Dermis microvascular lymphatic vessel endothelial cell (primary cell): ENCODE data around the gene SUPT20HL2. TPM values are rescaled to one million over a fixed set of nuclear protein-coding genes. Genes with fewer than 3 reads are reported as not detected.
"Not testable (repeated sequence)": the region's sequence is repeated elsewhere in the genome, so short reads cannot be mapped to it uniquely, and the experiment has no call there.

Experiments
- DNase-seq, 2 donors: peaks; one replicate each; pipeline versions ENCODE4 v3.0.0 to v3.0.0-alpha.2; 2010; ENCODE audit warnings: low read depth in 2 of 2
- total RNA-seq: library from RNA; depleted of rRNA; stranded (reverse); fragments of >200 nt; gene quantifications from 2 replicates; pipeline ENCODE4 v1.2.1, GENCODE V29; 2014

Gene SUPT20HL2
- total RNA-seq = not detected in 2 replicates

DNA sequence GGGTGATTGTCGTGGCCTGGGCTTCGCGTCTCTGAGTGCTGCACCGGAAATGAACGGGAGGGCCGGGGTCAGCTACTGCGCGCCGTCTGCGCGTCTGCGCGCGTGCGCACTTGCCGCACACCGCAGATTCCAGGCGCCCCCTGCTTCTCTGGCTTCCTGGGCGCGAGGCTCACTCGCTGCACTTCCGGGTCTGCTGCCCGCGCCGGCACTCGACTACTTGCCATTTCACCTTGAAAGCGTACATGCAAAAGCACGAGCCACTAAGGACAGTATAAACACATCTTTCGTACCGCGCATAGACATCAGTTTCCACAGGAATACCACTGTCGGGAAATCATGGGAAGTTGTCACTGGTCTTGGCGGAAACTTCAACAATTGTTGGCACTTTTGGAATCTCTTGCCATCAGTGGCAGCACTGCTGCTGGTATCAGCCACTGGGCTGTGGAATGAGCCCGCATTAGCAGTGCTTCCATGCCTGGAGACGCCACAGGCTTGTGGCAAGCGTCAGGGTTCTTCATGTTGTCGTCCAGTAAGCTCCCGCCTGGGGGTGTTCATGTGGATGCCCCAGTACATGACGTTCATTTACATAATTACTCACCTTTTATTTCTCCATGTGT, at the start of gene SUPT20HL2:
Gene SUPT20HL2 (minus strand): TSS at position 51 of the 617 bp plus-strand sequence. CDS start 754 bp downstream, outside the sequence.
- DNase-seq = no peak

- DNase-seq = not testable (repeated sequence)
Observed at GRCh38 chrX:24362089-24362745, 48.3 kb upstream of the SUPT20HL2 start.

- no peak for DNase-seq
Observed at GRCh38 chrX:24360272-24360671, 46.4 kb upstream of the SUPT20HL2 start, which contains the start of gene SUPT20HL1. TSS of gene SUPT20HL1 (plus strand) at chrX:24360639. CDS start at chrX:24362761, 2,122 bp downstream.

DNA sequence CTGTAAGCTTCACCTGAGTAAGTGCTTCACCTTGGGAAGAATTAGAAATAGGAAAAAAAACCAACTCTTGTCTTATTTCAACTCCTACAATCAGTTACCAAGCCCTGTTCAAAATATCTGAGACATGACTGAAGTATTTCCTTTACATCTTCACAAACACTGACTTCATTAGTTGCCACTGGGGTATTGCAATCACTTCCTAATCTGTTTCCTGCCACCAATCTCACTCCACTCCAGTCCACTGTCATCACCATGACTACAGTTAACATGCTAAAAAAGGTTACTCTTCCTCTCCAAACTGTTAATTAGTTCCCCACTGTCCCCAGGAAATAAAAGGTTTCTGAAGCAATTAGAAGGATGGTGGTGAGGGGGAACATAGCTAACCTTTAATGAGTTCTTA, 43.2 kb upstream of the SUPT20HL2 start:
- DNase-seq = peak in 1 of 2 donors; percentile 62

DNA sequence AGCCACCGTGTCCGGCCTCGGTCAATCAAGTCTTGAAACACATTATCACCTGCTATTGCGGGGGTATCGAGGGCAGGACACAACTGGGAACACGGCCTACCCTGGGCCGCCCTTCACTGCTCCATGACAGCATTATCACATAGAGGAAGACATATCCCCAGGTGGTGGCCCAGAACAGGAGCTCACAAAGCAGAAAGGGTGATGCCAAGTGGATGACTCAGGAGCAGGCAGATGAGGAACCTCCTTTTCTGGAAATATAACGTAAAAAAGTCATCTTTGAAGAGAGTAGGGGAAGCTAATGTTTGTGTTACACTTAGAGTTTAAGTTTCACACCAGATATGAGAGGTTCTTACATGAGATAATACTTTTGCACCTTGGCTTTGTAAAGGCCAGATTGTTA, 41.2 kb upstream of the SUPT20HL2 start:
- peak in 1 of 2 donors; percentile 0 for DNase-seq

GRCh38 chrX:24350217-24350616, 36.3 kb upstream of the SUPT20HL2 start:
- DNase-seq = no peak

GRCh38 chrX:24347881-24348280, 34.0 kb upstream of the SUPT20HL2 start:
- DNase-seq = no peak

DNA sequence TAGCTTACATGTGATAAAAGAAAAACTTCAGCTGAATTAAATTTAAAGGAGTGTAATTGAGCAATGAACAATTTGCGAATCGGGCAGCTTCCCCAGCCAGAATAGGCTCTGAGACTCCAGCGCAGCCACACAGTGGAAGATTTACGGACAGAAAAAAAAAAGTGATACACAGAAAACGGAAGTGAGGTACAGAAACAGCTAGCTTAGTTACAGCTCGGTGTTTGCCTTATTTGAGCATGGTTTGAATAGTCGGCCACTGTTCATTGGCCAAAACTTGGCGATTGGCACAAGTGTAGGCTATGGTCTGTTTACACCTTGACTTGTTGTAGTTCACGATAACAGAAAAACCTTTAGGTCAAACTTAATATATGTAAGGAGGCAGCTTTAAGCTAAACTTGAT, 29.9 kb upstream of the SUPT20HL2 start:
- DNase-seq = no peak

DNA sequence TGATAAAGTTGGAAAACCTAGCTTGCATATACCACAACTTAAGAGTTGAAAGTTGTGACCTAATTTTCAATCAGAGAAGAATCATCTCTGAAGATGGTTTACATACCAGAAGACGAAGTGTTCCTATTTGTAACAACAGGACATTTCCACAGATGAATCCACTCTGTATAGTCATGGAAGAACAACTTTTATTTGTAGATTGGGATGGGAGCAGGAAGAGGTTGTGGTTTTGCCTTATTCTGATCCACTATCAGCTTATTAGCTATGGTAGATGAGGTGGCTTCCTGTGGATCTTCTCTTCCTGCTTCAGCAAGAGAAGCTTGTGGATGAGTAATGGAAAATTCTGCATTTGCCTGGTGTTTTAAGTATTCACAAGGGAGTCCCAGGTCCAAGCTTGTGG, 27.9 kb upstream of the SUPT20HL2 start:
- DNase-seq = peak in 1 of 2 donors; percentile 47

DNA sequence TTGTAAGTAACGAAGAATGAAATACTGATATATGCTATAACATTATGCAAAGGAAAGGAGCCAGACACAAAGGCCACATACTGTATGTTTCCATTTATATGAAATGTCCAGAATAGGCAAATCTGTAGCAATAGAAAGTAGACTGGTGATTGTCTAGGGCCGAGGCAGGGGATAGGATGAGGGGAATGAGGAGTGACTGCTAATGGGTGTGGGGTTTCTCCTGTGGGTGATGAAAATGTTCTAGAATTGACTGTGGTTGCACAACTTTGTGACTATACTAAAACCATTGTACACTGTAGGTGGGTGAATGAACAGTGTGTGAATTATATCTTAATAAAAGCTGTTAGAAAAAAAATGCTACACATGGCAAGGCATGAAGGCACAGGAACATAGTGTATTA, 26.6 kb upstream of the SUPT20HL2 start:
- DNase-seq = no peak

DNA sequence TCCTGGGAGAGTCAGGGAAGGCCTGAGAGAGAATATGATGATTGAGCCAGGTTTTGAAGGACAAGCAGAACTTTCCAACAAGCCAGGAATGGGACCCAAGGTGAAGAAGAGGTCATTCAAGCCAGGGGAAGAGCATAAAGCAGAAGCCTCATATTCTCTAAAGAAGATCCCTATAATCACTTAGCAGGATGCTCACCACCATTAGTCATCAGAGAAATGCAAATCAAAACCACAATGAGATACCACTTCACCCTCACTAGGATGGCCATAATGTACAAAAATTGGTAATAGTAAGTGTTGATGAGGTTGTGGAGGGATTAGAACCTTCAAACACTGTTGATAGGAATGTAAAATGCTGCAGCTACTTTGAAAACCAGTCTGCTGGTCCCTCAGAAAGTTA, 26.0 kb upstream of the SUPT20HL2 start:
- DNase-seq = no peak

- DNase-seq = peak in 1 of 2 donors; percentile 3
Observed at GRCh38 chrX:24335871-24336270, 22.0 kb upstream of the SUPT20HL2 start.

GRCh38 chrX:24334461-24334860, 20.6 kb upstream of the SUPT20HL2 start:
- DNase-seq = no peak

DNA sequence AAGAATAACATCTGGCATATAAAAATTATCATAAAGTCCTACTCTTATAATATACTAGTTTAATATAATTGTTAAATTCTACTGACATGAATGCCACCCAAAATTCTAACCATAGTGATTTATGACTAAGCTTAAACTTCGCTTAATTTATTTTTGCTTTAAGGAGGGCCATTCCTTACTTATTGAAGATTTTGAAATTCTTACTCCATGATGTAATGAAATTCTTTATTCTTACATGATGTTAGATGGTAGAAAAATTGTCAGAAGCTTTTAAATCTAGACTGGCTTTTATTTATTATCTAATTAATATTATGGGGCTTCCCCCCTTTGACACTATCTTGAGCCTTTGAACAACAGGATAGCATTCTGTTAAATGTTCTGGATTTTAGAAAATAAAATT, 19.5 kb upstream of the SUPT20HL2 start:
- no peak for DNase-seq

DNA sequence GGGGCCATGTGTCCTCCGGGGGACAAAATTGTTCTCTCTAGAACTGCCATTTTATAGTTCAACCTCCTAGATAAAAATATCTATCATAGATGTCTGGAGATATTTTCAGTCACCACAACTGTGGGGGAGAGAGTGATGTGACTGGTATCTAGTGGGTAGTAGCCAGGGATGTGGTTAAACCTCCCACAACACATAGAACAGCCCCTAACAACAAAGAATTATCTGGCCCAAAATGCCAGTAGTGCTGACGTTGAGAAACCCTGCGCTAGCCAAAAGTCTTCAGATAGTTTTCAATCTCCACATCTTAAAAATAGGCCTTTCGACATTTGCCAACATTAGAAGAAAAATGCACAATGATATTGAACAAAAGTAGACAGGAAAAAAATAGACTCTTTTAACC, 19.0 kb upstream of the SUPT20HL2 start:
- DNase-seq = no peak

GRCh38 chrX:24325231-24325630, 11.4 kb upstream of the SUPT20HL2 start:
- DNase-seq = no peak

DNA sequence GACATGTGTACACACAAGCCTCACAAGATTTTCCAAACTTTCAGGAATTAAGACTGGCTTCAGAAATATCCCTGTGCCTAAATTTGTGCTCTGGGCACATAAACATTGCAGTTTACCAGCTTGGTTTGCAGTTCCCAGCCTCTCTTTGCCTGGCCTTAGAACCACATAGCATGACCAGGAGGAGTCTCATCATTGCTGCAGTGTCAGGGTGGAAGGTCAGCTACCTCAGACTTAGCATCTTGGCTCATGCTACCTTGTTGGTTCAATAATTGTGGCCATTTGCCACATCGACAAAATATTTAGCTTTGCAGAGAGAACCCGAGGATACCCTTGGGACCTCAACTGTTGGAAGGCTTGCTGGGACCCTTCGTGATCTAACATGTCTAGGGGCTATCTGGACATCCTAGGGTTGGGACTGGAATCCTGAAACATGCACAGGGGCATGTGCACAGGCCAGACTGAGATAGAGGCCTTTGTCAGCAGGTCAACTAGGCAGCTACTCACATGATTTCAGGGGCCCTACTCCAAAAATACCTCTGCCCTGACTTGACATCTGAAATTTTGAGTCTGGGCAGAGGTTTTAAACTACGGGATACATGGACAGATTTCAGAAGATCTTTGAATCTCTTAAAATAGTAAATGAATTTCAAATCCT, 8.0 kb upstream of the SUPT20HL2 start:
- no peak for DNase-seq

- no peak for DNase-seq
Observed at GRCh38 chrX:24317567-24317966, 3.7 kb upstream of the SUPT20HL2 start.

- DNase-seq = no peak
Observed at GRCh38 chrX:24316111-24316510, 2.2 kb upstream of the SUPT20HL2 start.

- not testable (repeated sequence) for DNase-seq
Observed at GRCh38 chrX:24312249-24312607, 1.6 kb downstream of the SUPT20HL2 start.

DNA sequence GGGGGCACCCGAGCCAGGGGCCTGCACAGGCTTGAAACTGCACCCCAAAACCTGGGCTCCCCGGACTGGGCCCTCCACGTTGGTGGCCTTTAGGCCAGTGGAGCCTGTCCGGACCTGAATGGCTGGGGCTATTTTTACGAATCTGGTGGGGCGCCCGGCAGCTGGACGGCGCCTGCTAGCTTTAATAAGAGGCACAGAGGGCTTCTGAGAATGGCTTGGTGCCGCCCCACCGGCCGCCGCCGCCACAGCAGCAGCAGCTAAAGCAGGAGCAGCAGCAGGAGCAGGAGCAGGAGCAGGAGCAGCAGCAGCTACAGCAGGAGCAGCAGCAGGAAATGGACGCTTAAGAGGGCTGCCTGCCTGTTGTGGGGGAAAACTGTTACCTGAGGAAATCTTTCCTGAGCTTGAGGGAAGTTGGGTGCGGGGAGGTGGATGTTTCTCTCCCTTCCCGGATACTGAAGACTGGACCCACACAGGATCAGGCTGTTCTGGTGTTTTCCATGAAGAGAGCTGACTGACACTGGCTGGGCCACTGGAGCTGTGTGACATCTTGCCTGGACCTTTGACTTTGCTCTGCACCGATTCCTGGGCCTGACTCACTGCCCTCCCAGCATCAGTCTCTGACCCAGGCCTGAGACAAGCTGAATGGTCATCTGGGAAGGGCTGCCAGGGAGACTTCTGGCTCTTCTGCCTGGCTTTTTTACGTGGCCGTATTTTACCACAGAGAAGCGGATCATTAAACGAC, 2.2 kb downstream of the SUPT20HL2 start:
- not testable (repeated sequence) for DNase-seq

DNA sequence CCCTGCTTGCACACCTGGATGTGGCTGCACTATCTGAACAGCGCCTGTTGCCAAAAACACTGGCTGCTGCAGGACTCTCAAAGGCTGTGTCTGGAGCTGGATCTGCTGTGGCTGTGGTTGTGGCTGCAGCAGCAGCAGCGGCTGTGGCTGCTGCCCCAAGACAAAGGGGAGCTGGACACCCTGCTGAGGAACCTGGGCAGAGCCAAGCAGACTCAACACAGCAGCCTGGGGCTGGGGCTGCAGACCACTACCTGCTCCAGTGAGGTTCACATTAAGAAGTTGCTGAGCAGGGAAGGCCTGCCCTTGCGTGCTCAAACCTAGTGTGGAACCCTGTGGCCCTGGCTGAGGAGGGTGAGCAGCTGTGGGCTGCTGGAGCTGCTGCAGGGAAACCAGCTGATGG, 3.0 kb downstream of the SUPT20HL2 start:
- not testable (repeated sequence) for DNase-seq
